CD4-positive, alpha-beta T cell treated with Interleukin-2 at 100 ng/mL for 4 hours (primary cell): ENCODE measurements around the gene CCDC141.

Experiments
- DNase-seq: peaks from one replicate; pipeline ENCODE4 v3.0.0-alpha.2; 2020; ENCODE audit warnings: low spot score

The CCDC141 gene

DNA sequence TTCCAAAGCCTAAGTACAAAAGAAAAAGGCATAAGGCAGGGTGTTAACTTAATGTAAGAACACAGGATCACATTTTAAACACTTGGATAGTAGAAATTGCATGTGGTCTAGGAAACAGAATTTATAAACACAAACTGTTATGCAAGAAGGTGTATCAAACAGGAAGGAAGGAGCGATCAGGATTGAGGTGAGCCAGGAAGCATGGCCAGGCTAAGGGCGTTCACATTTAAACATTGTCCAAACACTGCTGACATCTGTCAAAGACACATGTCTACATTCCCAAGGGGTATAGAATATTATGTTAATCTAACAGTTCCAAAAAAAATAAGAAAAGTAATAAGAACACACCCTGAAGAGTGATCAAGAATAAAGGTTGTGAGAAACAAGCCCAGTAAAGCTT is 71.3 kb downstream of the CCDC141 start:
- no peak for DNase-seq

DNA sequence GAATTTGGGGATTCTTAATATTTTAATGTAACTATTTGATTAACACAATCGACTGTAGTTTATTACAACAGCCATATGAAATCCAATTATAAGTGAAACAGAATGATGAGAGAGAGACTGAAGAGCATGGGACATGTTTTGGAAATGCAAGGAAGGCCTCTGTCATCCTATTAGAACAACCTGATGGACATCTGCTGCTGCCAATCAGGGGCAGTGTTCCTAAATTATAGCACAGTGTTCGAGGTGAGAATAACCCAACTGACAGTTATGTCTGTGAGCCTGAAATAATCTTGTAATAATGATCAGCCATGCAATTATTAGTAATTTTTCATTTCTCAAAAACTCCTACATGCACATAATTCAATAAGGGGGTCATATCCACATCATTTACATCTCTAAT is 73.6 kb downstream of the CCDC141 start:
- no peak for DNase-seq

DNA sequence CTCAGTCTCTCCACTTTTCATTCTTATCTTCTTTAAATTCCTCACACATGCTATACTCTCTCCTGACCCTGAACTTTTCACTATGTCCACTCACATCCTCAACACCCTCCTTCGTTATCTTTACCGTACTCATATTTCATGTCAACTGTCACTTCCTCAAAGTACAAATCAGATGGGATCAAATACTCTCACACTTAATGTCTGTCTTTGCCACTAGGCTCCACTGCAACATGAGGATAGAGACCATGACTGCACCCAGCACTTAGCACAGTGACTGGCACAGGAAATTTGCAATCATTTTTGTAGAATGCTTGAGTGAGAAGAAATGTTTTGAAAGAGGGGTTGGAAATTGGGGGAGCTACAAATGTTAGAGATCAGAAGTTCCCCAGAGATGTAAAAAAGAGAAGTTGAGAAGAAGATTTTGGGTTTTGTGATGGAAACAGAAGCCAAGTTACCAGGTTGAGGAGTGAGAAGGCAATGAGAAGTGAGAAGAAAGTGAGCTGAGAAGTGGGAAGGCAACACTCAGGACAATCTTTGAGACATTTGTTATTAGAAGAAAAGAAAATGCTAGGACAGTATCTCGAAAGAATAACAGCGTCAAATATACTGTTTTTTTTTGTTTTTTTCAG is 87.0 kb downstream of the CCDC141 start:
- no peak for DNase-seq

DNA sequence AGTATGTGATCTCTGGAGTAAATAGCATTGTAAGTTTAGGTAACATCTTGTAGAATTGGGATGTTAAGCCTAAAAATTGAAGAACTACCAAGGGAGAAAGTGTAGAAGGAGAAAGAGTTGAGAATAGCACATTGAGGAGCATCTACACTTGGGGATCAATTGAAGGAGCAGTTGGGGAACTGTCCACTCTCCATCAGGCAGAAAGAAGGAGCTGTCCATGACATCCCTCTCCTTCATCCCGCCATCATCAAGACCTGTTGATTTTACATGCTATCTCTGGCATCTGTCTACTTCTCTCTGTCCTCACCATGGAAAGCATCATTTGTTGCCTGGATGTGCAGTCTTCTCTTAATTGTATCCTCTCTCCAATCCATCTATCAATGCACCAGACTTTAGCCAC is 87.8 kb downstream of the CCDC141 start:
- DNase-seq, result no peak

DNA sequence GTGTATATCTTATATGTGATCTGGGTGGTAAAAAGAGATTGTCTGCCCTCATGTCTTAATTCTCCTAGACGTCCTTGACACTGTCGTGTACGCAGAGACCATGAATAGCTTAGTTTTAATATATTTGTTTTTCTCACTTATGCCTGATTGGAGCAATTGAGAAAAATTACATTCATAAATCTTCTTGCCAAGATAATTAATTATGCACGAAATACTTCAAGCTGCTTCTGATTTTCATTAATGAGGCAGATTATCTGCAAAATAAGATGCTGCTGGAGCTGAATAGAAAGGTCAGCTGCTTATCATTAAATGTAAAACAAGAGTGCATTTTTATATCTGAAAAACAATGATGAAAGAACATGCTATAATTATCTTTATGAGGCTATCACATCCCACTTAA is 95.9 kb downstream of the CCDC141 start:
- no peak for DNase-seq

- no peak for DNase-seq
Observed at GRCh38 chr2:178951266-178952006, 98.5 kb downstream of the CCDC141 start.

DNA sequence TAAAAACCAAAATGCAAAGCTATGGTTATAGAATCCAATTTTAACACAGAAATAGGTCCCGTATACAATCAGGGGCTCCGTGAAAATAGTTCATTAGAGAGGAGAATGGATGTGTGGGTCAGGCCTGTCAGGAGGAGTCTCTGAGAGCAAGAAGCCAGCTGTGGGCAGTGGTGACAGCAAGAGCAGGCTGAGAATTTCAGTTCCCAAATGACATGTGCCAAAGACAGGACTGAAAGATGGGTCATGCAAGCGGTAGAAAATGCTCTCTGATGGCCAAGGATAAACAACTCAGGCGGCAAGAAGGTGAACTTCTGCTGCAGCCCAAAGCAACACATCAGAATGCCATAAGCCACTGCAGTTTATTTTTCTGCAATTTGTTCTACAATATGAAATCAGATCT is 100.4 kb downstream of the CCDC141 start:
- no peak for DNase-seq

DNA sequence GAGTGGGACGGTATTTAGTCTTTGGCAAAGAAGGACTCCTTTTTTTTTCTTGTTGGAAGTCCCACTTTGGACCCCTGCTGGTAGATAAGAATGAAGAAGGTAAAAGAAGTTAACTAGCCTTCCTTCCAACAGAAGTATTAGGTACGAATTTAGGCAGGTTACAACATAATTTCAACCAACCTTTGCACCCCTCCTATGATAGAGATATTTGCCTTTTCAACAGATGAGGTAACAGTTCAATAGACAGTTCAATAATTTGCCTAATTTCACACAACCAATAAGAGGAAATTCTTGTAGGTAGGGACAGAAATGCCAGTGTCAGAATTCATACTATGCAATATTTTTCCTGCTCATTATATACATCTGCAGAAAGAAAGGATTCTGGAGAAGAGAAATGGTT is 100.8 kb downstream of the CCDC141 start:
- no peak for DNase-seq

- DNase-seq, result no peak
Observed at GRCh38 chr2:178947006-178947405, 102.9 kb downstream of the CCDC141 start.

- DNase-seq, result no peak
Observed at GRCh38 chr2:178946494-178946893, 103.4 kb downstream of the CCDC141 start.

GRCh38 chr2:178943745-178944144 is 106.2 kb downstream of the CCDC141 start:
- no peak for DNase-seq

DNA sequence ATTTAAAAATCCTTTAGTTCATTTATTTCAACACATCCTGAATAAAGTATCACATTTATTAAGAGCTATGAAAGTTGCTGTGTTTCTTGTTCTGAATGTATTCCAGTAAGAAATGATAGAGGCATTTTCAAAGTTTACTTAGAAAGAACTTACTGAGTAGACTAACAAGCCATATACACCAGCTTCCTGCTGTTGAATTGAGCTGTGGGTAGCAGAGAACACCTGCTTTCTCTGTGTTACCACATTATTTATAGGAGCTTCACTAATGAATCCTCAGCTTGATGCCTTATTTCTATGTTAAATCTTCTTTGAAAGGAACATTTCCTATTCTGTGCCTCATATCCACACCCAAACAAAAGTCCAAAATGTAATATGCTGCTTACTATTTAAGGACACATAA is 115.4 kb downstream of the CCDC141 start:
- DNase-seq, result no peak

DNA sequence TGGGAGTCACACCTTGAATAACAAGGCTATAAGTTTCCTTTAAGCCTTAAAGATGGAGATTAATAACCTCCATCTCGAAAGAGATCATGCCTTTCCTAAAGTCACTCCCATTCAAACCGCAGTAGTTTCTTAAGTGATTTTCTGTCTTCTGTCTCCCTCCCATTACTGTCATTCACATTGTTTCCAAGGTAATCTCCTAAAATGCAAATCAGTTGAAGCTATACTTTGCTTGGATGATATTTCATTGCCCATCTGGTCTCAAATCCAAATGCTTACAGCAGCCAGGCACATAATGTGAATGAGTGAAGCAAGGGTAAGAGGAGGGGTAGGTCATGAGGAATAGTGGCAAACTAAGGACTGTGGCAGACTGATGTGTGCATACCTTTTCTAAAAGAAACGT is 116.4 kb downstream of the CCDC141 start:
- no peak for DNase-seq

DNA sequence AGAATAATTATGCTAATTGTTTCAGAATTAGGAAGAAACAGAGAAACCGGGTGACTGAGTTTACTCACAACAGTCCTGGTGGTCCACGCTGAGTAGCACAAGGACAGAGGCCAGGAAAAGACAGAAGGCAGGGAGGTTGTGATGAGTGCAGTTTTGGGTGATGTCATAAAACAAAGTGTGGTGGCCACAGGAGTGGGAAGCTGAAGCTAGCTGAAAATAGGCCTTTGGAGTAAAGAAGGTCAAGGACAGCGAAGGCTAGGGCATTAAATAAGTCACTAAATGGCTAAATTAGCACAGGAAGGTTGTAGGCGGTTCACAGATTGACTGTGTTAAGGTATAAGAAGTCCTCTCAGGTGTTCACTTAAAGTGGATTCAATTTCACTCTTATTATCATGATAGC is 121.9 kb downstream of the CCDC141 start:
- DNase-seq, result no peak

- no peak for DNase-seq
Observed at GRCh38 chr2:178927173-178927572, 122.8 kb downstream of the CCDC141 start.

- no peak for DNase-seq
Observed at GRCh38 chr2:178924817-178925216, 125.1 kb downstream of the CCDC141 start.

DNA sequence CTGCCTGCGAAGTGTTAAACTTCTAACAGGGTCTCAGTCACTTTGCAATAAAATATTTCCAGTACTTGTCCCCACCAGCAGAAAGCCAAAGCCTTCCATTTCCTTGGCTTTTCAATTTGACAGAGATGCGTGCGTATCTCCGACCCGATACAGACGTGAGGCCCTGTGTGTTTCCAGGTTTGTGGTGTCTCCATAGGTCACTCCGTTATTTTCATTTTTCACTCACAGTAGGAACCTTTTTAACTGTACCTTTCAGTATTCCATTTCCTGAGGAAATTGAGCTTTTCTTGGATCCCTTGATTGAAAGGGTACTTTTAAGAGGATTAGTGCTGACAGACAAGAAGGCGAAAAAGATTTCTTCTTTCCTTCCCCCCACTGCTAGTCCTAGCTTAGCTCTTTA is 126.4 kb downstream of the CCDC141 start:
- DNase-seq, result no peak

- no peak for DNase-seq
Observed at GRCh38 chr2:178920916-178921513, 128.9 kb downstream of the CCDC141 start.

DNA sequence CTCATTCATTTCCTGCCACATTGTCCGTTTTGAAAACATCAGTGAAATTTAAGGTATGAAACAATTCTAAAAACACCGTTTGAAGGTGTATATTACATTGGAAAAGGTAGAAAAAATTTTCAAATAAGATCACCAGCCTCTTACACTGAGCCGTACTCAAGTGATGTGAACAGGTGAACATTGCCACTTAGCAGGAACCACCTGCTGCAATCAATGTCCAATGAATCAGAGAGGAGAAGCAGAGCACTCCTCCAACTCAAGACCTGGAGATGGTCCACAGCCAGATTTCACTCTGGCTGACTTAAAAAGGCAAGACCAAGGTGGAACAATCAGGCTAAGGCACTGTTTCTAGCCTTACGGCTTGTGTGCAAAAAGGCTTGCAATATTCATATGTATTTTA is 132.4 kb downstream of the CCDC141 start:
- DNase-seq, result no peak

DNA sequence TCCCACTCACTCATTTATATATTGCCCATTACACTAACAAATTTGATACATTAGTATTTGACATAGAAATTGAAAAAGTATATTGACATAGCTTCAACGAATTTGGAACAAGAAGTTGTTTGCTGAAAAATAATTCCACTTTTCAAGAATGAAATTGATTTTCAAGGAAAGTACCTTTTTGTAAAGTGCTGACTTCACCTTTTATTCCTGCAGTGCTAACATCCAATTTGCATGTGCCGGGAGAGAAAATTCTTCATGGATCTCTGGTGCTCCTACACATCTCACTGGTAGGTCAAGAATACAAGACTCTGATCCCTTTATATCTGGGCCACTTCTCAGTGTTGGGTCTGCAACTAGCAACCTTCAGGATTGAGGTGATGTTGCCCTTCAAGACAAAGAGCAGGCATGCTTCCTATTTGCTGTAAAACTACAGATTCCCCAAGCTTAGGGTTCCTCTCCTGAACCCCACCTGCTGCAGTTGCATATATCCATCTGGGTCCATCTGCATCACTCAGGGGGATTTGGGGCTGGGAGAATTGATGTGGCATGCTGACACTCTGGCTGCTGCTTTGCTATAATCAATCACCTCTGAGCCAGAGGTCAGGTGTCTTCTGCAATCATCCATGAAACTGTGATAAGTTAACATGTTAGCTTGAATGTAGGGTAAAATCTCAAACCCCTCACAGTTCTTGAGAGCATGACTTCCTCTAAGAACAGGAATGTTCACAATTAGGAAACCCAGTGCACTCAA is 134.3 kb downstream of the CCDC141 start:
- DNase-seq, result no peak

- DNase-seq, result peak; percentile 67
Observed at GRCh38 chr2:178914259-178914849, 135.6 kb downstream of the CCDC141 start.

DNA sequence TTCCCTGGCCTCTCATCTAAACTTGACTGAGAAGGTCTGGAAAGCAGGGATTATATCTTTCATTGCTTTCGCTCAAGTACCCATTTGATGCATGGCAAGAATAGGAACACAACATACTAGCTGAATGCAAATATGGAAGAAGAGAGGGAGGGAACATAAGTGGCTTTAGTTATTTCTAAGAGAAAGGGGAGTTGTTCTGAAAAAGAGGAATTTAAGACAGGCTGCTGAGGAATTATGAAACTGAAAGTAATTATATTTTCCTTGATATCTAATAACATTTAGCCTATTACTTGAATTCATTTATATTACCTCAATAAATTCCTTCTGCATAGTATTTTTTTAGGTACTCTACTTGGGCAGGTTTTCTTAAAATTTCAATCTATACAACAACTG is 136.9 kb downstream of the CCDC141 start:
- no peak for DNase-seq
